GM10847 (cell line): ENCODE results near the gene DMXL2.

Experiments used
- POLR2A ChIP-seq: IDR thresholded peaks from 2 replicates; pipeline ENCODE4 v1.6.1; 2011; ENCODE audit not compliant: insufficient read length; ENCODE audit errors: extremely low read depth

The DMXL2 gene

GRCh38 chr15:51580982-51581381 is 41.6 kb downstream of the DMXL2 start:
- no peak for TF ChIP-seq POLR2A

GRCh38 chr15:51580385-51580784 is 42.2 kb downstream of the DMXL2 start:
- no peak for TF ChIP-seq POLR2A

- TF ChIP-seq POLR2A = no peak
Measured at GRCh38 chr15:51579012-51579411, 43.6 kb downstream of the DMXL2 start.

- no peak for TF ChIP-seq POLR2A
Measured at GRCh38 chr15:51577636-51578304, 44.8 kb downstream of the DMXL2 start.

- TF ChIP-seq POLR2A = no peak
Measured at GRCh38 chr15:51576911-51577500, 45.6 kb downstream of the DMXL2 start.

GRCh38 chr15:51576286-51576850 is 46.2 kb downstream of the DMXL2 start:
- no peak for TF ChIP-seq POLR2A

GRCh38 chr15:51575775-51576174 is 46.8 kb downstream of the DMXL2 start:
- no peak for TF ChIP-seq POLR2A

- no peak for TF ChIP-seq POLR2A
Measured at GRCh38 chr15:51561271-51561670, 61.3 kb downstream of the DMXL2 start.

GRCh38 chr15:51558876-51559275 is 63.7 kb downstream of the DMXL2 start:
- TF ChIP-seq POLR2A = no peak

- TF ChIP-seq POLR2A = no peak
Measured at GRCh38 chr15:51558411-51558810, 64.2 kb downstream of the DMXL2 start.

GRCh38 chr15:51550841-51551240 is 71.7 kb downstream of the DMXL2 start:
- no peak for TF ChIP-seq POLR2A

- no peak for TF ChIP-seq POLR2A
Measured at GRCh38 chr15:51547656-51548055, 74.9 kb downstream of the DMXL2 start.

- TF ChIP-seq POLR2A = no peak
Measured at GRCh38 chr15:51536965-51537574, 85.5 kb downstream of the DMXL2 start.

- no peak for TF ChIP-seq POLR2A
Measured at GRCh38 chr15:51533672-51534398, 88.7 kb downstream of the DMXL2 start.

- TF ChIP-seq POLR2A = no peak
Measured at GRCh38 chr15:51526955-51527354, 95.6 kb downstream of the DMXL2 start.

- TF ChIP-seq POLR2A = no peak
Measured at GRCh38 chr15:51524376-51524775, 98.2 kb downstream of the DMXL2 start.

- TF ChIP-seq POLR2A = no peak
Measured at GRCh38 chr15:51516291-51516690, 106.3 kb downstream of the DMXL2 start.
